NCI-H1417 treated with DMSO at 0.1 percent for 48 hours (cell line): ENCODE results near the gene CCDC127.

ENCODE experiments used
- DNase-seq: peaks from one replicate; lab custom pipeline; 2025; lab: John Stamatoyannopoulos, UW

Gene CCDC127

DNA sequence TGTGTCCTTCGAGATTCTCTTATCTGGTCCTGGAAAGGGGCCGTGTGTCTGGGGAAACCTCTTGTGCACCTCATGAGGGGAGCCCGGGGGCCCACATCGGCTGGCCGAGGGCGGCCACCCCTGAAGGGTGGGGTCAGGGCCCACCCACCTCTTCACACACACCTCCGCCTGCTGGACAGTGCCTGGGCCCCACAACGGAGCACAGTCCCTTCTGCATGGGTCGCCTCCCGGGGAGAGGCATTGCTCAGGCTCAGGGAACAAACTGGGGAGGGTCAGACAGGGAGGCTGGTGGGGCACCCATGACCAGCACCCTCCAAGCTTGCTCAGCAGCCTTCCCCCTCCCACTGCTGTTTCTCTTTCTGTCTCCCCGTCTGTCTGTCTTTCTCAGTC, 28.0 kb downstream of the CCDC127 start:
- no peak for DNase-seq

DNA sequence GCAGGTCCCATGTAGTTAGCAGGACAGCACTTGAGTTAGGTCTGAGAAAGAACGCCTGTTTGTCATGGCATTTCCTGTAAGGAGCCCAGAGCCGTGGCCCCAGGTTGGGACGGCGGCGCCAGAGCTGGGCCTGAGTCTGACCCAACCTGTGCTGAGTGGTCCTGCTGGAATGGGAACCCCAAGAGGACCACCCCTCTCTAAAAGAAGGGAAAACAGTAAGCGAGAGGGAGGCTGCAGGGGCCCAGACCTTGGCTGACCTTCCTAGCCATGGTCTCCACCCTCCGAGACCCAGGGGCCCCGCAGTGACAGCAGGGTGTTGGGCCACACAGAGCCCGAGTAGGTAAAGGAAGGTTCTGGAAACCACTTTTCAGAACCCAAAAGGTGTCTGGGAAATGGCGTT, 28.5 kb downstream of the CCDC127 start:
- no peak for DNase-seq

DNA sequence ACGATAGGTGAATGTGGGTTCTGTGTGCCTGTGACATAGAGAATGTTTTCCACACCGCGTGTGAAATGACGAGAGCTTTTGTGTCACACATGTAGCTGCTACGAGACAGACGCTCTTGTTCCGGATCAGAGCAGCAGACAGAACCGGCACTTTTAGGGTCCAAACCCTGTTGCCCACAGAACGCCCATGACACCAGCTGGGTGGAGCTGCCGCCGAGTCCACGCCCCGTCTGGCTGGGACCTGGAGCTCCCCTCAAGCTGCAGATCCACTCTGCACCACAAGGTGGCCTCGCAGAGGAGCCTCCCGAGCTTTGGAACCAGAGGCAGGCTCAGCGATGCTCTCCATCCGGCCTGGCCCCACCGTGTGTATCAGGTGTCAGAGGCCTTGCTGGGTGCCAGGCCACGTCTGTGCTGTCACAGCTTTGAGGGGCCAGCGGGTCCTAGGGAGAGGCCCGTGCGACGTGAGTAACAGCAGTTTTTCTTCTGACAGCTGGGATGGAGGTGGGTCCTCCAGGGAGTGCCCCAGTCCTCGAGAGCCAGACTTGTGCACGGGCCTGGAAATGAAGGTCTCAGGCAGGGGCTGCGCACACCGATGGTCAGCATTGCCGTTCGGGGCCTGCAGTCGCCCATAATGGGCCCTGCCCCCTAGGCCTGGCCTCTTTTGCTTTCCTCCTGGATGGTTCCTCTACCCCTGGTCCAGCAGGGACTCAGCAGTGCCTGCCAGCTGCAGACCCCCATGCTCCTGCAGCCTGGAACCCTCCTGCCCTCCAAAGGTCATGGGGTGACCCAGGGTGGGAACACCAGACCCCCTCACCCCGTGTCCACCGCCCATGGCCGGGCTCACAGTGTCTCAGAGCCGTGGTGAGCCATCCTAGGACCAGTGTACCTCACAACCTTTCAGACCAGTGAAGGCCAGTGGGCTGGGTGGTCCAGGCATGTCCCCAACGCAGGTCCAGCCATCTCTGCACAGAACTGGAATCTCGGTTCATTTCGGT, 29.2 kb downstream of the CCDC127 start:
- no peak for DNase-seq

DNA sequence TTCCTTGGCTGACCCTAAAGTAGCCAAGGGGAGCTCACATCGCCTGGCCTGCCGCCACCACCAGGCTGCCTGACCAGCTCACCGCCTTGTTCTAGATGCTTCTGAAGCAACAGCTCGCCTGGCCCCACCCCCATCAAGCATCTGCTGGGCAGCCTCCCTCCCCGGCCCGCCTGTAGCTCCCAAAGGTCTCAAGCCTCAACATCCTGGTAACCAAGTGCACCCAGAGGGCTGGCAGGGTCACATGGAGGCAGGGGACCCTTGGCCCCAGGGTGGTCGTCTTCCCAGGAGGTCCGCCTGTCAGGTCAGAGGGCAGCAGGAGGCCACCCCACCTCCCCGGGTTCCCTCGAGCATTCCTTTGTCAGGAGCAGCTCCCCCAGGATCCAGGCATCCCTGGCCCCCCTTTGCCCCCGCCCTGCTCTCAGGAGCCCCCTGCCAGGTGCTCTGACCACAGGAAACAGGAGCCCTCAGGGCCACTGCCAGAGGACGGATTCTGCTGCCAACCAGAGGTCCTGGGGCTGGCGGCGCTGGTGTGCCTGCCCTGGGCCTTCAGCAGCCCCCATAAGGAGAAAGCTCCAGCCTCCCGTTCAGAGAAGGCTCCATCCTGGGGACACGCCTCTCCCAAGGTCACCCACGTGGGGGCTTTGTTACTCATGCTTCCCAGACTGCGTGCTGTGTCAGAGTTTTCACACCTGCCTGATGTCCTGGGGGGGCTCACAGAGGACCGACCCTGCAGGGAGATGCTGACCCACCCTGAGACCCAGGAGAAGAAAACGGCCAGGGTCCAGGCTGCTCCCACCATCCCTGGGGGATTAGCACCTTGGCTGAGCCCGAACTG, 30.1 kb downstream of the CCDC127 start:
- no peak for DNase-seq

DNA sequence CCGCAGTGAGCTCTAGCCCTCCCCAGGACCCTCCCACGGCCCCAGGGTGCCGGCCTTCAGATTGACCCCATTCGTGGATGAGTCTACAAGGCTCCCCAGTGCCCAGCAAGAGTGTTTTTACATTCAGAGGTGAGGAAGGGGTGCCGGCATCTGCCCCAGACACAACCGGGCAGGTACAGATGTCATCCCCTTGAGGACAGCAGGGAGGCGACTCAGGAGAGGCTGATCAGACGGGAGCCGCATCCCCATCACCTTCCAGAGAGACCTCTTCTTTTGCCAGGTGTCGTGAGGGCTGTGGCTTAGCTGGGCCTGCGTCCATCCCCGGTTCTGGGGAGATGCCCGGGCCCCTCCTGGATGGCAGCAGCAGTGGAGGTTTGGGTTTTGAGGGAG, 30.9 kb downstream of the CCDC127 start:
- no peak for DNase-seq

DNA sequence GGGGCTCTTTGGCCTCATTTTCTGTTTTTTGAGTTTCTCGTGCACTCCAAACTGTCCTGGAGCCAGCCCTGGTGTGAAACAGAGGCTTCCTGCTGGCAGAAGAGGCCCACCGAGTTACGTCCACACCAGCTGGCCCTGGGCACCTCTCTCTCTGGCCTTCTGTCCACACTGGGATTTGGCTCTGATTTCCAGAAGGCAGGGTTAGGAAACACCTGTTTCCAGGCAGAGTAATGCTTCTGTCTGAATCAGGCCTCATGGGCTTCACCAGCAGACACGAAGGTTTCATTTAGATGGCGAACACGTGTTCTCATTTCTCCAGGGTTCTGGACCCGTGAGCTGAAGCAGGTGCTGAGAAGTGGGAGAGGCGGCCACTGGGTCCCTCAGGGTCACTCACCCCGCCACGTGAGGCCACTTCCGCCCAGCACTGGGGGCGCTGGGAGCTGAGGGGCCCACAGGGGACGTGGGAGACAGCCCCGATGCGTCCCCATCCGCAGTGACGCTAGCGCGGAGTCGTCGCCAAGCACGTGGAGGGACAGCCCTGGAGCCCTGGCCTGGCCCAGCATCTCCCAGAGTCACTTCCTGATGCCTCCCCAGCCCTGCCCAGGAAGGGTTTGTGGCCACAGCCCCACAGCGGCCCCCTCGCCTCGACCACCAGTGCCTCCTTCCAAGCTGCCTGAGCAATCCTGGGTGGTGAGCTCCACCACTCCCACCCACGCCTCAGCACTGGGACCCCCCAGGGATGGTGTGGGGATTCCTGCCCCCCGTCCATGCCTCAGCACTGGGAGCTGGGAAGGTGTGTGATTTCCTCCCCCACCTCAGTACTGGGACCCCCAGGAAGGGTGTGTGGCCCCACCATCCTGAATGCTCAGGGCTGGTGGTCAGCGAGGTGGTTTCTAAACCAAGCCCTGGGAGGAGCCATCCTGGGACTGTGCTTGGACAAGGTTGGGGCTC, 31.6 kb downstream of the CCDC127 start:
- no peak for DNase-seq

DNA sequence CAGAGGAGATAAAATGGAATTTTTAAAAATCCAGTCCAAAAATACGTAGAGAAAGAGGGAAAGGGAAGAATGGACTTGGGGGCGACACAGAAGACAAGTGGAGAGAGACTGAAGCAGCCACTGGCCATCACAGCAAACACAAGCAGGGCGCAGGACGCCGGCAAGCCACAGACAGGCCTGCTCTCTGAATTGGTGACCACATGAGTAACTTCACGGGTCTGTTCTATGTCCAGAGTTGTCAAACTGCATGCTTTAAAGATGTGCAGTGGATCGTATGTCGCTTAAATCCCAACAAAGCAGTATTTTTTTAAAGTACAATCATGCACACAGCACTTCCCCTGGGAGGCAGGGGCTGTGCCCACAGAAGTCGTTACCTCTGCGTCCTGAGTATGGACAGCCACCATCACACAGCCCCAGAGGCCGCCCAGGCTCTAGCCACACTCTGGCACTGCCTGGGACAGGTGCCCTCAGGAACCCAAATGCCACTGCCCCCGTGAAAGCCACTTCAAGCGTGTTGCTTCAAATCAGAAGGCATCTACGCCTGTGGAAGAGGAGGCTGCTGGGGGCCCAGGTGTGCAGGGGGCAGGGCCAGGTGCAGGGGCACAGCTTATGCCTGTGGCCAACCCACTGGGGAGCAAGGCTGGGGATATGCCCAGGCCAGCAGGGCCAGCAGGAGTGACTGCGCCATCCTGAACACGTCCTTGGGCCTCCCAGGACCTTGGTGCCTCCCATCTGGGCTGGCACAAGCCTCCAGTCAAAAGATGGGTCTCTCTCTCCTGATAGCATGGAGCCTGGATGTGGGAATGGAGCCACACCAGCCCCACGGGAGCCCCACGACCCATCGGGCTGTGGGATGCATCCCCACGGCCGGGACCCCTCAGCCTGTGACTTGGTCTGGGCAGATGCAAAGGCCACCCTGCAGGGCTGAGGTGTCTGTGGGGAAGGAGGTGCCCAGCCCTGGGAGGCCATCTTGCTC, 32.6 kb downstream of the CCDC127 start:
- no peak for DNase-seq

DNA sequence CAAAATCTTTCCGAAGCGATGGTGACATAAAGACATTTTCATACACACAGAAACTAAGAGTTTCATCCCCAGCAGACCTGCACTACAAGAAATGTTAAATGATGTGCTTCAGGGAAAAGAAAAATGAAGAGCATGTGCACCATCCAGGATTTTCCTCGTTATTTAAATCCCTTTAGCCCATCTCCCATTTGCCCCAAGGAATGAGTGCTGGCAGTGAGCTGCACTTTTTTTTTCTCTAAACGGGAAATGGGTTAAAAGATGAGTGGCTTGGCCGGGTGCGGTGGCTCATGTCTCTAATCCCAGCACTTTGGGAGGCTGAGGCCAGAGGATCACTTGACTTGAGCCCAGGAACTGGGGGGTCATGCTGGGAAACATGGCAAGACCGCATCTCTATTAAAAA, 33.5 kb downstream of the CCDC127 start:
- no peak for DNase-seq

DNA sequence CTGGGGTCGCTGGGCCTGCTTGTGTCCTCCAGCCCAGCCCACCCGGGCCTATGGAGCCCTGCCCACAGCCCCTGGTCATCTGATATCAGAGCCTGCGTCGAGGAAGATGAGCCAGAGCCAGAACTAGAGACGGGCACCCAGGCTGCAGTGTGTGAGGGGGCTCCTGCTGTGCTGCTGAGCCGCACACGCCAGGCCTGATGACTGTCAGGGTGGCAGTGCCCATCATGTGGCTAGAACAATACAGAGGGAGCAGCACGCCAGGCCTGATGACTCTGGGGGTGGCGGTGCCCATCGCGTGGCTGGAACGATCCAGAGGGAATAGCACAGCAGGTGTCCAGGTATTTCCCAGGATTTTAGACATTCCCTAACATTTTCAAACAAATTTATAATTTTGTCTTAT, 35.8 kb downstream of the CCDC127 start:
- DNase-seq: no peak

DNA sequence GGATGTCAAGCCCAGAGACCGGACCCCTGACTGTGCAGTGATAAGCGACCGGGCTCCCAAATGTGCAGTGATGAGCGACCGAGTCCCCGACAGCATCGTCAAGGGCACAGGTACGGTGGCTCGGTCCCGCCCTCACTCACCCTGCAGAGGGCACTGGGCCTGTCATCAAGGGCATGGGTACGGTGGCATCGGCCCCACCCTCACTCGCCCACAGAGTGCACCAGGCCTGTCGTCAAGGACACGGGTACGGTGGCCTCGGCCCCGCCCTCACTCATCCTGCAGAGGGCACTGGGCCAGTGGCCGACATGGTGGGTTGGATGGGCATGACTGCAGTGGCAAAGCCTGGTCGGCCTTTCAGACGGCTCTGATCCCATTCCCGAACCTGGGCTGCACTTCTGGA, 36.4 kb downstream of the CCDC127 start:
- DNase-seq: no peak

DNA sequence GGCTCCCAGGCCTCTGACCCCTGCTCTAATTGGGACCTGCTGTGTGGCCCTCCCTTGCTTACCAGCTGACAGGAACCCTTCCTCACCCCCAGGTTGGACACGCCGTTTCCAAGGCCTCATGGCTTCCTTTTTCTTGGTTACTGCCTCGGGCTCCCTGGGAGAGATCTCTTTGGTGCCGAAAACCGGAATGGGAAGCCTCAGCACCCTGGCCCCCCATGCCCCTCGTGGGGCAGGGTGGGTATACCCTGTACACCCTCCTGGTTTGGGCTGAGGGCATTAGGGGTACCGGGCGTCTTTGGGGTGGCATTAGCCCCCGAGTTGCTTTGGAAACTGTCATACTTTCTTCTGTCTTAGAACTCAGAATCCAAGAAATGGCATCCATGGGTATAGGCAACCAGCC, 36.8 kb downstream of the CCDC127 start:
- no peak for DNase-seq

DNA sequence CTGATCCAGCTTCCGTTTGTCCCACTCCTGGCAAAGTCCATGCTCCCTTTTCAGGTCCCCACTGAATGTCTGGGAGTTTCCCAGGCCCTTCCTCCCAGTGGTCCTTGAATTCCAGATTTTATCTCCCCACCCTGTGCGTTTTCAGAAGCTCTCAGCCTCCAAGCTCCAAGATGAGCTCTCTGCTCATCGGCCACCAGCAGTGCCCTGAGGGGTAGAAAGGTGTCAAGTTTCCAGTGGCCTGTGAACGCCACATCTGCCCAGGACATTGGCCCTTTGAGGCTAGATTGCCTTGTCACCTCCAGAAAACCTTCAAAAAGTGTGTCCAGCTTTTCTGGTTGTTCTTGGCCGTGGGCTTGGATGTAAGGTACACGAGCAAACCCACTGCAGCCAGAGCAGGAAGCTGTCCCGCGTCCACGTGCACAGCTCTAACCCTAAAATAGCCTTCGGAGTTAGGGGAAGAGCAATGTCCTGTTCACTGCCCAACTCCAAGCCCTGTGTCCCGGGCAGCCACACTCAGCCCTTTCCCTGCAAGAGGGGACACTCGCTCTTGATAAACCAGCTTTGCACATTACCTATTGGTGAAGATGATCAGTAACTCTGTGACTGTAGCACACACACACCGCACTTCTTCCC, 37.6 kb downstream of the CCDC127 start:
- DNase-seq: no peak

DNA sequence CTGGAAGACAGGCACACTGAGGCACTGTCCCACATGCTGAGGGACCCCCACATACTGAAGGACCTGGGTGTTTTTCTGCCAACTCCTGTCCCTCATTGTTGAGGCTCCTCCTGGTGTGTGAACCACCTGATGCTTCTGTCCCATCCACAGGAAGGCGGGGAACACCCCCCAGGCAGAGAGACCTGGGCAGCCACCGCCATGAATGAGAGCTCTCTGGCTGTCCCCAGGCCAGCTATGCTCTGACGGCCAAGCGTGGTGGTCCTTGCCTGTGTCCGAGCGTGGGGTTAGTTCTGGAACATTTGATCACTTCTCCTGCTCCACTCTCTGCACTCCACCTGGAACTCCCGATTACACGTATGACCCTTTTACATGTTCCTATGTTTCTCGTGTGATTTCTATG, 38.6 kb downstream of the CCDC127 start:
- DNase-seq: no peak

DNA sequence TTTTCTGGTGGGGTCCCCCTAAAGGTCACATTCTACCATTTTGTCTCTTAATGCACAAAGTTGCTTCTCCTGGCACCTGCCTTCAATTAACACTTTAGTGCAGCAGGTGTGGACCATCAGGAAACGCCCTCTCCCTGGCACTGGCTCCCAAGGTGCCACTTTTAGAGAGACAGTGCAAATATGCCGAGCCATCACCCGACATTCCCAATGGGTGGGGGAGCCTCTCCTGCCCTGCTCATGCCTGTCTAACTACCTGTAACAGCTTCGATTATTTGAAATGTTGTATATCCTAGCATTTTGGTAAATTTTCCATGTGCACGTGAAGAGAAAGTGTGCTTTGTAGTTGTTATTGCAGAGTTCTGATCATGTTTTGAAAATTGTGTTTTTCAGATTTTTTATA, 39.8 kb downstream of the CCDC127 start:
- DNase-seq: no peak

DNA sequence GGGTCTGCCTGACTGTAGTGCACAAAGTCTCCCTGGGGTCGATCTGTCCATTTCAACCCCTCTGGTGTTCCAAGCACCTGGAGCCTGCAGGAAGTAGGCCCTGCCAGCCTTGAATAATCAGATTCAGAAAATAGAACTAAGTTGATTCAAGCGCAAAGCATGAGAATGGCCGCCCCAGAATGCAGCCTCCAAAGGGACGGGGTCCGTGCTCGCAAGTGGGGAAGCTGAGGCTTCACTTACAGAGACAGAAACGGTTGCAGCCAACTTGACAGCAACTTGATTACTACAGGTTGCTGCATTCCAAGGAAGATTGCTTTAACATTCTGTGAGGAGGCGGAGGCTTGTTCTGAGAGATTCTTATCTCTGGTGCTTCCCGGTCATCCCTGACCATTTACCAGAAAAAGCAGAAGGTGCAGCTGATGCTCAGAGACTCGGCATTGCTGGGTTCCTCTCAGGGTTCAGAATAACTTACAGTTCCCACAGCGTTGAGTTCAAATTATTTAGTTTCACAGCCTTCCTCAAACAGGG, 41.6 kb downstream of the CCDC127 start:
- no peak for DNase-seq

DNA sequence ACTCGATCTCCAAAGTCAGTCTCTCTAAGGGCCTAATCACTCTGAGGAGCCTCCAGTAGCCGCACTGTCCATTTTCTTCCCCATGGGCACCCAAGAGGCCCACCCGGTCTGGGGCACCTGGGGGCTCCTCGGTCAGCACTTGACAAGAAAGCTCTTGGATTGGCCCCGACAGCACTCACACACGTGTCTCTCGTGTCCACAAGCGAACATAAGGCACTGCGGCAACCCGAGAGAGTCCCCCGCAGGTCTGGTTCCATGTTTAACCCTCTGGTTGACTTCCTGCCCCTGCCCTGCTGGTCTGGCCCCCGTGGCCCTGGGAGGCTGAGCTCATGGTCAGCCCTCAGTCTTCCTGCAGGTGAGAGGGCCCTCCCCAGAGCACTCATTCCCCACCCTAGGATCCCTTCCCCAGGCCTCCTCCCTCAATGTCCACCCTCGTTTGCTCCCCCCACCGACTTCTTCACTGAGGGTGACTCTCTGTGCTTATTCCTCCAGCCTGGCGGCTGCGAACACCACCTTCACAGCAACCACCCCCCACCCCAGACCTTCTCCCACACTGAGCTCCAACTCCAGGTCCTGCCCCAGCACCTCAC, 43.0 kb downstream of the CCDC127 start:
- no peak for DNase-seq

DNA sequence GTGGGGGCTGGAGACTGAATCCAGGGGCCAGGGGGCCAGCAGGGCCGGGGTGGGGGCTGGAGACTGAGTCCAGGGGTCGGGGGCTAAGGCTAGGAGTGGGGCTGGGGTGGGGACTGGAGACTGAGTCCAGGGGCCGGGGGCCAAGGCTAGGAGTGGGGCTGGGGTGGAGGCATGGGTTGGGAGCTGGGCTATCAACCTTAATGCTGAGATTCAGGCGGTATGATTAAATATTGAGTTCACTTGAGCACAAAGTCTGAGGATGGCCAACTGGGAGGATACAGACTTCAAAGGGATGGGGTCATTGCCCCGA, 43.7 kb downstream of the CCDC127 start:
- DNase-seq: no peak

DNA sequence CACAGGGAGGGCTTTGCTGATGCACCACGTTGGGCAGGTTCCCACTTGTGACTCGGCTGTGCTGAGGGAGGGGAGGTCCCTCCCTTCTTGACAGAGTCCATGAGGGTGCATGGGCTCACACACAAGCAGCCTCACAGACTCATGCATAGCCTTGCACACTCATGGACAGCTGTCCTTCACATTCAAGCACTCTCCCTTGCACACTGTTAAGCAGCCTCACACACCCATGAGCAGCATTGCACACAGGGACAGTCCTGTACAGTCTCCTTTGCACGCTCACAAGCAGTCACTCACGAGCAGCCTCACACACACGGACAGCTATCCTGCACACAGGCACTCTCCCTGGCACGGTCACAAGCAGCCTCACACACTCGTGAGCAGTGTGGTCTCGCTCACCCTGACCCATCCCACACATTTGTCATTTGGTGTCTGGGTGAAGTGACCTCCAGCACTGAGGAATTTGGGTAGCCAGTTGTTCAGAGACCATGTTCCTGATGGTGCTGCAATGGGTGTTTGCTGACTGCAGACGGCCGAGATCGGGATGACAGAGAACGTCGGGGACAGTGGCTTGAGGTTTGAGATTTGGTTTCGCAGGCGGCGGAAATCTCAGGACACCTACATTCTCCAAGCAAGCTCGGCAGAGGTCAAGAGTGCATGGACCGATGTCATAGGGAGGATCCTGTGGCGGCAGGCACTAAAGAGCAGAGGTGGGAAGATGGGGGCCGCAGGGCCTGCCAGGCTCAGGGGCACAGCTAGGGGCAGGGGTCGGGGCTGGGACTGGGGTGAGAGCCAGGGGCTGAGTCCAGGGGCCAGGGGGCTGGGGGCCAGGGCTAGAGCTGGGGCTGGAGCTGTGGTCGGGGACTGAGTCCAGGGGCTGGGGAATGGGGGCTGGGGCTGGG, 44.3 kb downstream of the CCDC127 start:
- DNase-seq: no peak

DNA sequence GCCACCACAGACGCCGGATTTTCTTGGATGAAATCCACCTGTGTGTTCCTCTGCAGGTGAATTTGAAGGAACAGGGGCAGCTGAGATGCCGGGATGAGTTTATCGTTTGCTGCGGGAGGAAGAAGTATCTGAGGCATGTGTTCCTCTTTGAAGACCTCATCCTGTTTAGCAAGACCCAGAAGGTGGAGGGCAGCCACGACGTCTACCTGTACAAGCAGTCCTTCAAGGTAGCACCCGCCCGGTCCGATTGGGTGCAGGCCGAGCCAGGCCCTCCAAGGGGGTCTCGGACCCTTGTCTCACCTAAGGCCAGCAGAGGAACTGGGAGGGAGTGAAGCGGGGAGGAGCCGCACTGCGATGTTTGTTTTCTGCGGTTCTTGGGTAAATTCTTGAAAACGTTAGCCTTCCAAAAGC, 45.1 kb downstream of the CCDC127 start:
- DNase-seq: no peak
